ENCODE measurements around the gene NOTUM.
A peak's percentile ranks its signal among the peaks of the same experiment; 100 is the strongest.

Gene NOTUM

GRCh38 chr17:81911277-81911961 lies 49.6 kb downstream of the NOTUM start, which contains the start of gene PCYT2:
TSS of gene PCYT2 (minus strand) at chr17:81911399. CDS start at chr17:81911355, 44 bp downstream.
- Histone ChIP-seq H3K9me3 (ENCODE audit: insufficient read depth, low read length, severe bottlenecking) (no peaks in the 10 kb centered on the region), H4K20me1 (ENCODE audit: insufficient read depth, low read length) (peaks cover 70% of the 10 kb centered on the region), H3K4me2 (ENCODE audit: insufficient read depth, low read length) (peak within 1 kb of the TSS; percentile 76), H3K4me3 (ENCODE audit: low read depth in 1 of 2, low read length in 2 of 2) (peak within 1 kb of the TSS; percentile 45 to 95; a peak in 3 of 4 replicates), H3K36me3 (ENCODE audit: insufficient read depth, low read length) (peaks cover 79% of the 10 kb centered on the region), H2AFZ (ENCODE audit: low read depth, low read length) (peak within 1 kb of the TSS; percentile 60), H3K9ac (ENCODE audit: low read depth, low read length) (peak within 1 kb of the TSS; percentile 70), H3K79me2 (ENCODE audit: insufficient read depth, low read length) (peaks cover 32% of the 10 kb centered on the region), H3K27me3 (ENCODE audit: insufficient read depth, low read length, poor library complexity) (no peaks in the 10 kb centered on the region), H3K4me1 (ENCODE audit: insufficient read depth, low read length) (peaks cover 32% of the 10 kb centered on the region), H3K27ac (ENCODE audit: low read length) (peak within 1 kb of the TSS; percentile 67)
- TF ChIP-seq, protein P1, sequence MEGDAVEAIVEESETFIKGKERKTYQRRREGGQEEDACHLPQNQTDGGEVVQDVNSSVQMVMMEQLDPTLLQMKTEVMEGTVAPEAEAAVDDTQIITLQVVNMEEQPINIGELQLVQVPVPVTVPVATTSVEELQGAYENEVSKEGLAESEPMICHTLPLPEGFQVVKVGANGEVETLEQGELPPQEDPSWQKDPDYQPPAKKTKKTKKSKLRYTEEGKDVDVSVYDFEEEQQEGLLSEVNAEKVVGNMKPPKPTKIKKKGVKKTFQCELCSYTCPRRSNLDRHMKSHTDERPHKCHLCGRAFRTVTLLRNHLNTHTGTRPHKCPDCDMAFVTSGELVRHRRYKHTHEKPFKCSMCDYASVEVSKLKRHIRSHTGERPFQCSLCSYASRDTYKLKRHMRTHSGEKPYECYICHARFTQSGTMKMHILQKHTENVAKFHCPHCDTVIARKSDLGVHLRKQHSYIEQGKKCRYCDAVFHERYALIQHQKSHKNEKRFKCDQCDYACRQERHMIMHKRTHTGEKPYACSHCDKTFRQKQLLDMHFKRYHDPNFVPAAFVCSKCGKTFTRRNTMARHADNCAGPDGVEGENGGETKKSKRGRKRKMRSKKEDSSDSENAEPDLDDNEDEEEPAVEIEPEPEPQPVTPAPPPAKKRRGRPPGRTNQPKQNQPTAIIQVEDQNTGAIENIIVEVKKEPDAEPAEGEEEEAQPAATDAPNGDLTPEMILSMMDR (IDR thresholded peaks at IDR 0.05; ENCODE audit: borderline replicate concordance, extremely low read depth, low read length, poor library complexity, severe bottlenecking): peak; percentile 37
- no peak for TF ChIP-seq EZH2 (IDR thresholded peaks at IDR 0.05; ENCODE audit: borderline replicate concordance, low read depth, low read length, severe bottlenecking)
- ATAC-seq (ENCODE audit: insufficient read depth, low read depth) (peak; percentile 88), DNase-seq (peak; percentile 90)

DNA sequence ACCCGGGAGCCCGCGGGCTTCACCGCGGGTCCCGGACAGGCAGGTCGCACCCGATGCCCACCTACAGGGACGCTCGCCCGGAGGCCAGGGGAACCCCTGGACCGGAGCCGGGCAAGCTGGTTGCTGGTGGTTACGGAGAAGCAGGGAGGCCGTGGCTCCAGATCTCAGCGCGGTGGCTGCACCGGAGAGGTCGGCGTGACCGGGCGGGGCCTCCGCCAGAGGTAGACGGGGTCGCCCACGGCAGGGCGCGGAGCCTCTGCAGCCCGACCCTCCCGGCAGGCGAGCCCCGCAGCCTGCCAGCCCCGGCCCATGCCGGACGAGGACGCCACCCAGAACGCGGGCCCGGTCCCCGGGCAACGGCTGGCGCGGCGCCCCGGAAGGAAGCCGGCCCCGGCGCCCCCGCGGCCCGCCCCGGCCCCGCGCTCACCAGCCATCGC lies 50.1 kb downstream of the NOTUM start:
- peak overlapping the region; percentile 76 for H3K4me2 ChIP-seq (ENCODE audit: insufficient read depth, low read length)
- ATAC-seq (ENCODE audit: insufficient read depth, low read depth) (no peak; the same call in 2 of the 3 replicates), DNase-seq (no peak)
- no peaks in the 10 kb centered on the region for H3K9me3 ChIP-seq (ENCODE audit: insufficient read depth, low read length, severe bottlenecking)
- peaks cover 27% of the 10 kb centered on the region for H3K79me2 ChIP-seq (ENCODE audit: insufficient read depth, low read length)
- H4K20me1 ChIP-seq (ENCODE audit: insufficient read depth, low read length): peaks cover 66% of the 10 kb centered on the region
- peak overlapping the region; percentile 45 to 95; a peak in 3 of 4 replicates for H3K4me3 ChIP-seq (ENCODE audit: low read depth in 1 of 2, low read length in 2 of 2)
- H3K9ac ChIP-seq (ENCODE audit: low read depth, low read length): peak overlapping the region; percentile 70
- TF ChIP-seq, protein P1 (IDR thresholded peaks at IDR 0.05; ENCODE audit: borderline replicate concordance, extremely low read depth, low read length, poor library complexity, severe bottlenecking): no peak
- TF ChIP-seq EZH2 (IDR thresholded peaks at IDR 0.05; ENCODE audit: borderline replicate concordance, low read depth, low read length, severe bottlenecking): no peak
- peaks cover 81% of the 10 kb centered on the region for H3K36me3 ChIP-seq (ENCODE audit: insufficient read depth, low read length)
- H3K27ac ChIP-seq (ENCODE audit: low read length): peak overlapping the region; percentile 67; the same call in 1 of the 2 replicates
- peak overlapping the region; percentile 60 for H2AFZ ChIP-seq (ENCODE audit: low read depth, low read length)
- H3K4me1 ChIP-seq (ENCODE audit: insufficient read depth, low read length): peaks cover 27% of the 10 kb centered on the region
- H3K27me3 ChIP-seq (ENCODE audit: insufficient read depth, low read length, poor library complexity): no peaks in the 10 kb centered on the region

GRCh38 chr17:81909966-81910839 lies 50.8 kb downstream of the NOTUM start:
- H3K27ac ChIP-seq (ENCODE audit: low read length): peak overlapping the region; percentile 67
- H3K4me1 ChIP-seq (ENCODE audit: insufficient read depth, low read length): peaks cover 25% of the 10 kb centered on the region
- H3K9me3 ChIP-seq (ENCODE audit: insufficient read depth, low read length, severe bottlenecking): no peaks in the 10 kb centered on the region
- H4K20me1 ChIP-seq (ENCODE audit: insufficient read depth, low read length): peaks cover 61% of the 10 kb centered on the region
- peak overlapping the region; percentile 70 for H3K9ac ChIP-seq (ENCODE audit: low read depth, low read length)
- peak overlapping the region; percentile 60; the same call in 1 of the 2 replicates for H2AFZ ChIP-seq (ENCODE audit: low read depth, low read length)
- ATAC-seq (ENCODE audit: insufficient read depth, low read depth) (no peak), DNase-seq (no peak)
- no peak for TF ChIP-seq EZH2 (IDR thresholded peaks at IDR 0.05; ENCODE audit: borderline replicate concordance, low read depth, low read length, severe bottlenecking)
- TF ChIP-seq, protein P1 (IDR thresholded peaks at IDR 0.05; ENCODE audit: borderline replicate concordance, extremely low read depth, low read length, poor library complexity, severe bottlenecking): no peak
- H3K4me2 ChIP-seq (ENCODE audit: insufficient read depth, low read length): peak overlapping the region; percentile 76
- peaks cover 21% of the 10 kb centered on the region for H3K79me2 ChIP-seq (ENCODE audit: insufficient read depth, low read length)
- H3K4me3 ChIP-seq (ENCODE audit: low read depth in 1 of 2, low read length in 2 of 2): peak overlapping the region; percentile 45 to 95; a peak in 3 of 4 replicates
- peaks cover 81% of the 10 kb centered on the region for H3K36me3 ChIP-seq (ENCODE audit: insufficient read depth, low read length)
- no peaks in the 10 kb centered on the region for H3K27me3 ChIP-seq (ENCODE audit: insufficient read depth, low read length, poor library complexity)

Measured in DND-41 (cell line).